GM18502 (cell line): ENCODE data around the gene TEX261.
A peak's percentile ranks its signal among the peaks of the same experiment; 100 is the strongest.

ENCODE experiments used
- ATAC-seq: cut with Tn5 transposase; IDR thresholded peaks from one replicate; pipeline ENCODE4 v1.9.1; 2021; ENCODE audit warnings: mild to moderate bottlenecking; ENCODE audit not compliant: unreplicated experiment, poor library complexity

The TEX261 gene

GRCh38 chr2:70960833-70961647 lies 33.6 kb downstream of the TEX261 start:
- ATAC-seq, result no peak

- ATAC-seq, result no peak
Measured at GRCh38 chr2:70959851-70960832, 34.5 kb downstream of the TEX261 start.

- ATAC-seq, result no peak
Measured at GRCh38 chr2:70959271-70959761, 35.4 kb downstream of the TEX261 start.

- no peak for ATAC-seq
Measured at GRCh38 chr2:70958759-70959158, 35.9 kb downstream of the TEX261 start.

GRCh38 chr2:70957798-70958197 lies 36.9 kb downstream of the TEX261 start:
- no peak for ATAC-seq

GRCh38 chr2:70956141-70956540 lies 38.5 kb downstream of the TEX261 start:
- ATAC-seq, result no peak

- no peak for ATAC-seq
Measured at GRCh38 chr2:70954886-70955285, 39.8 kb downstream of the TEX261 start.

- no peak for ATAC-seq
Measured at GRCh38 chr2:70949086-70949485, 45.6 kb downstream of the TEX261 start.

GRCh38 chr2:70948337-70949003 lies 46.2 kb downstream of the TEX261 start:
- peak; percentile 71 for ATAC-seq

GRCh38 chr2:70947556-70948184 lies 47.0 kb downstream of the TEX261 start:
- no peak for ATAC-seq

GRCh38 chr2:70946832-70947442 lies 47.7 kb downstream of the TEX261 start:
- no peak for ATAC-seq

GRCh38 chr2:70944111-70944690 lies 50.5 kb downstream of the TEX261 start:
- ATAC-seq, result no peak

- ATAC-seq, result no peak
Measured at GRCh38 chr2:70943205-70943871, 51.3 kb downstream of the TEX261 start.

- ATAC-seq, result no peak
Measured at GRCh38 chr2:70942396-70943204, 52.1 kb downstream of the TEX261 start.

- no peak for ATAC-seq
Measured at GRCh38 chr2:70941701-70942100, 53.0 kb downstream of the TEX261 start.

GRCh38 chr2:70941186-70941585 lies 53.5 kb downstream of the TEX261 start:
- ATAC-seq, result no peak

- ATAC-seq, result no peak
Measured at GRCh38 chr2:70939839-70940580, 54.7 kb downstream of the TEX261 start.
